Right cardiac atrium (tissue), 5 donors: ENCODE data around the gene KCTD8. TPM values are rescaled to one million over a fixed set of nuclear protein-coding genes. Genes with fewer than 3 reads are reported as not detected.
"Not testable (repeated sequence)": the region's sequence is repeated elsewhere in the genome, so short reads cannot be mapped to it uniquely, and the experiment has no call there.

Experiments used
- ATAC-seq, 2 donors: fragments of 200-7000 bp; cut with Tn5 transposase; one replicate each; pipeline versions ENCODE4 v1.8.0 to v1.9.1; 2020; ENCODE audit warnings: moderate library complexity in 2 of 2, mild to moderate bottlenecking in 1 of 2
- DNase-seq, 3 donors: peaks; one replicate each; pipeline ENCODE4 v3.0.0-alpha.2; 2020
- H3K27ac ChIP-seq: one replicate; pipeline ENCODE4 v1.5.1; 2013; ENCODE audit warnings: mild to moderate bottlenecking, low read length, control low read depth, moderate library complexity
- H3K27me3 ChIP-seq: one replicate; pipeline ENCODE4 v1.6.1; 2013; ENCODE audit not compliant: control insufficient read depth, insufficient read depth
- H3K4me1 ChIP-seq: one replicate; pipeline ENCODE4 v1.6.1; 2013; ENCODE audit warnings: low read length; ENCODE audit not compliant: control insufficient read depth, insufficient read depth
- H3K4me3 ChIP-seq: one replicate; pipeline ENCODE4 v1.5.1; 2013; ENCODE audit warnings: low read length, control low read depth
- H3K9me3 ChIP-seq: one replicate; pipeline ENCODE4 v1.6.1; 2013; ENCODE audit warnings: low read length; ENCODE audit not compliant: control insufficient read depth
- WGBS: extraction: QIAGEN DNeasy Blood & Tissue Kit; methylation state at CpG from one replicate; pipeline ENCODE4 v1.1.7; 2013; 5-methylcytosine and 5-hydroxymethylcytosine counted together
- intact Hi-C, 4 donors: fragments of 100-400 bp; cut with DNase I; formaldehyde crosslinking; loops; one replicate each; pipeline versions ENCODE4 v1.11.0 to v1.14.0; 2022 to 2023
- polyA plus RNA-seq: library from polyadenylated mRNA; stranded (reverse); fragments of 200-250 nt; gene quantifications from one replicate; pipeline ENCODE4 v1.2.3, GENCODE V29; 2013
- total RNA-seq, 4 donors: library from RNA; stranded (reverse); fragmentation: NEBNext Ultra II Directional; extraction: Animal tissue kit (Norgen Biotek cat#: 25700); gene quantifications; one replicate each; pipeline ENCODE4 v1.2.1, GENCODE V29; 2021
- donor health status: healthy with polysubstance abuse.
- donor health status: DM: no; HTN: yes; CAD: no.
- donor health status: DM: no; HTN: no; CAD: no.
- donor health status: DM: no; HTN: yes; CAD: no; lungs with severe emphysema.
- donor health status: DM: yes; HTN: yes; CAD: no.

Gene KCTD8
- total and polyA plus RNA-seq, 5 donors = 0.07 to 0.54 (median 0.23) TPM

DNA sequence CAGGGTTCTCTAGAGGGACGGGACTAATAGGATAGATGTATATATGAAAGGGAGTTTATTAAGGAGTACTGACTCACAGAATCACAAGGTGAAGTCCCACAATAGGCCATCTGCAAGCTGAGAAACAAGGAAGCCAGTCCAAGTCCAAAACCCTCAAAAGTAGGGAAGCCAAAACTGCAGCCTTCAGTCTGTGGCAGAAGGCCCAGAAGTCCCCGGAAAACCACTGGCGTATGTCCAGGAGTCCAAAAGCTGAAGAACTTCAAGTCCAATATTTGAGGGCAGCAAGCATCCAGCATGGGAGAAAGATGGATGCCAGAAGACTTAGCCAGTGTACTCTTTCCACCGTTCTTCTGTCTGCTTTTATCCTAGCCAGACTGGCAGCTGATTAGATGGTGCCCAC, 227.2 kb downstream of the KCTD8 start:
- DNase-seq (no peak), ATAC-seq (no peak)
- intact Hi-C loops = no loop called here
- Histone ChIP-seq H3K27ac (no peak overlapping the region), H3K9me3 (no peaks in the 10 kb centered on the region), H3K4me3 (no peak overlapping the region), H3K4me1 (no peaks in the 10 kb centered on the region), H3K27me3 (no peaks in the 10 kb centered on the region)
- 68% methylated on average over 4 of the region's 4 CpGs for WGBS

DNA sequence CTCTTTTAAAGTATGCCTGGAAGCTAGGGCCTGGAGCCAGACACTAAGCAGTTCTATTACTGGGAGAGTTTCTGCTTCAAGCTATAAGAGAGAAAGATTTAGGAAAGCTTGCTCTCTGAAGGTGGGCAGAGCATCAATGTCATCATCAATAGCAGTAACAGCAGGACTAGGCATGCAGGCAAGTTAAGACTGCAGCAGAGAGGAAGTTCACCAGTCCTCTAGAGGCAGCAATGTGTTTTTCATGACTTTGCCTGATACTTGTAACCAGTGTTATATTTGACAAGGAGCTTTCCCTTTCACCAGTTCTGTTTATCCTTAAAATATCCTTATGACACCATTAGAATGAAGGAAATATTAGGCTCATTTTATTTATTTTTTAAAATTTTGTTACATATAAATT, 237.9 kb downstream of the KCTD8 start:
- Histone ChIP-seq H3K9me3 (no peaks in the 10 kb centered on the region), H3K4me1 (no peaks in the 10 kb centered on the region), H3K27ac (no peak overlapping the region), H3K4me3 (no peak overlapping the region), H3K27me3 (no peaks in the 10 kb centered on the region)
- DNase-seq (no peak), ATAC-seq (no peak)
- intact Hi-C loops = no loop called here

DNA sequence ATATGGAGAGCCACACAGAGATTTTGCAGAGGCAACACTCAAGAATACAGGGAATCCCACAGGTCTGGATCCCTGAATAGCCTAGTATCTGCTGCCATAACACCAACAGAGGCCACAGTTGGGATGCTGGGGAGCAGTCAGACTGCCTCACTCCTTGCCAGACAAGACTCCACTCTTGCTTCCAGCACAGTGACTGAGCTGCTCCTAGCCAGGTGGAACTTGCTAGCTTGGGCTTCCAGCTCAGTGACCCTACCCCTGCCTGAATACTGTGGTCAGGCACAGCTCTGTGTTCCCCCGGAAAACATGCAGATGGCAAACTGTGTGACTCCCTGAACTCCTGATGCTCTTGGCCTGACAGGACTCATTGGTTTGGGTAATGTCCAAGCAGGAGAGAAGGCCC, 251.8 kb downstream of the KCTD8 start:
- DNase-seq = no peak
- 96% methylated on average over 1 of the region's 1 CpG for WGBS
- intact Hi-C loops = no loop called here
- H3K4me3 ChIP-seq = no peak overlapping the region
- no peaks in the 10 kb centered on the region for H3K27me3 ChIP-seq
- no peak for ATAC-seq
- H3K27ac ChIP-seq = no peak overlapping the region
- H3K9me3 ChIP-seq = no peaks in the 10 kb centered on the region
- H3K4me1 ChIP-seq = no peaks in the 10 kb centered on the region

DNA sequence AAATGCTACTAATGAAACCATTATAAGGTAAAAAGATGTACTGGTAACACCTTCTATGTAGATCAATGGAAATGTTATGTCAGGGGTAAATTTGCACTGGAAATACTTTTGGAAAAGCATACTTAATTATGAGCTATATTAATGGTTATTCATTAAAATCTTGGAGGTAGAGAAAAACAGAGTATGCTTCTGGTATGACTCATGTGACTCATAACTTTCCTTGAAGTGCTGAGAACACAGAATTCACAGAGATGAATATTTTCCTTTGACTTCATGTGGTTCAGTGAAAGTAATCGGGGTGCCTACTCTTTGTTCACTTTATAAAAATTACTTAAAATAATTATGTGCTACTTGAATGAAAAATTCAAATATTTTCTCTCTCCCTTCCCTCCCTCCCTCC, 254.2 kb downstream of the KCTD8 start:
- Histone ChIP-seq H3K4me1 (no peaks in the 10 kb centered on the region), H3K27ac (no peak overlapping the region), H3K27me3 (no peaks in the 10 kb centered on the region), H3K9me3 (no peaks in the 10 kb centered on the region), H3K4me3 (no peak overlapping the region)
- ATAC-seq (no peak), DNase-seq (no peak)
- intact Hi-C loops = no loop called here
- 77% methylated on average over 1 of the region's 1 CpG for WGBS

DNA sequence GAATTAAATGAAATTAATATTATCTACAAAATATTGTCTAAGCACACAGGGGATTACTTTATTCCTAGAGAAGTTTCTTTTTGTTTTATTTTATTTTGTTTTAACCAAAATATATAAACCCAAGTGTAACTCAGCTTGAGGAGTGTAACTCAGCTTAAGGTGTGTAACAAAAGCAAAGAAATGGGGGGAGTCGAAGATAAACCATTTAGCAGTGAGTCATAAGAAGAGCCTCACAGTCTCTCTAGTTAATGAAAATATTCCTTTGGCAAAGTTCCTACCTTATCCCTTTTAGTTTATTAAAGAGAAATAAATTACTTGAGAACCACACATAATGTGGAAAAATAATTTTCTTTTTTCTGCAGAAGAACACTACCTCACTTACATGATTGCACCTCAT, 261.8 kb downstream of the KCTD8 start:
- DNase-seq (no peak), ATAC-seq (no peak)
- Histone ChIP-seq H3K9me3 (no peaks in the 10 kb centered on the region), H3K27me3 (no peaks in the 10 kb centered on the region), H3K4me3 (no peak overlapping the region), H3K4me1 (no peaks in the 10 kb centered on the region), H3K27ac (no peak overlapping the region)
- intact Hi-C loops = no loop called here
- 75% methylated on average over 1 of the region's 1 CpG for WGBS

DNA sequence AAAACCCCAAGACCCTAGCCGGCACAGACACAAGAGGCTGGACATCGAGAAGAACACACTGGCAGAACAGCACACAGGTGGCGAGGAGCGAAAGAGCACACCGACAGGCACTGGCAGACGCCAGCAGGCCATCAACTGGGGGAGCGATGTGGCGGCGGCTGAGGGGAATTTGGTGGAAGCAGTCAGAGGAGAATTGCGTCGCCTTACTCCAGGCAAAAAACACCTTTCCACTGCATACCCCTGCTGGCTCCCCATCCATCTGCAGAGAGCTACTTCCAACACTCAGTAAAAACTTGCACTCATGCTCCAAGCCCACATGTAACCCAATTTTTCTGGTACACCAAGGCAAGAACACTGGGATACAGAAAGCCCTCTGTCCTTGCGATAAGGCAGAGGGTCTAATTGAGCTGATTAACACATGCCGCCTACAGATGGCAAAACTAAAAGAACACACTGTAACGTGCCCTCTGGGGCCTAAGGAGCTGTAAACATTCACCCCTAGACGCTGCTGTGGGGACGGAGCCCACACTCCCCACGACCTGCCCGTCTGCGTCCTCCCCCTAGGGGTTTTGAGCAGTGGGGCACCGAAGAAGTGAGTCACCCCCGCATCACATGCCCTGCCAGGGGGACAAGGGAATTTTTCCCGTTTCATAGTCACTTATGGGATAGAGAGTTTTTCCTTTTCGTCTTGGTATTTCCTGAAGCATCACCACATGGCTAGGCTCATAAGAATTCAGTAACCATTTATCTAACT, 262.3 kb downstream of the KCTD8 start:
- WGBS = 81% methylated on average over 23 of the region's 23 CpGs
- DNase-seq = peak in 2 of 3 donors; percentile 21 to 38
- intact Hi-C loops = no loop called here
- no peaks in the 10 kb centered on the region for H3K9me3 ChIP-seq
- H3K27me3 ChIP-seq = no peaks in the 10 kb centered on the region
- H3K4me1 ChIP-seq = no peaks in the 10 kb centered on the region
- no peak for ATAC-seq
- no peak overlapping the region for H3K4me3 ChIP-seq
- H3K27ac ChIP-seq = no peak overlapping the region

DNA sequence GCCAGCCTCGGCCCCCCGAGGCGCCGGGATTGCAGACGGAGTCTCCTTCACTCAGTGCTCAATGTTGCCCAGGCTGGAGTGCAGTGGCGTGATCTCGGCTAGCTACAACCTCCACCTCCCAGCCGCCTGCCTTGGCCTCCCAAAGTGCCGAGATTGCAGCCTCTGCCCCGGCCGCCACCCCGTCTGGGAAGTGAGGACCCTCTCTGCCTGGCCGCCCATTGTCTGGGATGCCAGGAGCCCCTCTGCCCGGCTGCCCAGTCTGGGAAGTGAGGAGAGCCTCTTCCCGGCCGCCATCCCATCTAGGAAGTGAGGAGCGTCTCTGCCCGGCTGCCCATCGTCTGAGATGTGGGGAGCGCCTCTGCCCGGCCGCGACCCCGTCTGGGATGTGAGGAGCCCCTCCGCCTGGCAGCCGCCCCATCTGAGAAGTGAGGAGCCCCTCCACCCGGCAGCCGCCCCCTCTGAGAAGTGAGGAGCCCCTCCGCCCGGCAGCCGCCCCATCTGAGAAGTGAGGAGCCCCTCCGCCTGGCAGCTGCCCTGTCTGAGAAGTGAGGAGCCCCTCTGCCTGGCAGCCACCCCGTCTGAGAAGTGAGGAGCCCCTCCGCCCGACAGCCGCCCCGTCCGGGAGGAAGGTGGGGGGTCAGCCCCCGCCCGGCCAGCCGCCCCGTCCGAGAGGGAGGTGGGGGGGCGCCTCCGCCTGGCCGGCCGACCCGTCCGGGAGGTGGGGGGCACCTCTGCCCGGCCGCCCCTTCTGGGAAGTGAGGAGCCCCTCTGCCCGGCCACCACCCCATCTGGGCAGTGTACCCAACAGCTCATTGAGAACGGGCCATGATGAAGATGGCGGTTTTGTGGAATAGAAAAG, 266.9 kb downstream of the KCTD8 start:
- 94% methylated on average over 54 of the region's 54 CpGs for WGBS
- H3K4me3 ChIP-seq, H3K4me1 ChIP-seq, ATAC-seq, H3K27ac ChIP-seq, intact Hi-C loops, H3K27me3 ChIP-seq, H3K9me3 ChIP-seq: not testable (repeated sequence)
- peak in 1 of 3 donors; percentile 53 for DNase-seq

DNA sequence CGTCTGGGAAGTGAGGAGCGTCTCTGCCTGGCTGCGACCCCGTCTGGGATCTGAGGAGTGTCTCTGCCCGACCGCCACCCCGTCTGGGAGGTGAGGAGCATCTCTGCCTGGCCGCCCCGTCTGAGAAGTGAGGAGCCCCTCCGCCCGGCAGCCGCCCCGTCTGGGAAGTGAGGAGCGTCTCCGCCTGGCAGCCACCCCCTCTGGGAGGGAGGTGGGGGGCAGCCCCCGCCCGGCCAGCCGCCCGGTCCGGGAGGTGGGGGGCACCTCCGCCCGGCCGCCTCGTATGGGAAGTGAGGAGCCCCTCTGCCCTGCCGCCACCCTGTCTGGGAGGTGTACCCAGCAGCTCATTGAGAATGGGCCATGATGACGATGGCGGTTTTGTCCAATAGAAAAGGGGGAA, 280.8 kb downstream of the KCTD8 start:
- intact Hi-C loops = not testable (repeated sequence)
- 94% methylated on average over 27 of the region's 27 CpGs for WGBS
- DNase-seq = peak in 1 of 3 donors; percentile 36

DNA sequence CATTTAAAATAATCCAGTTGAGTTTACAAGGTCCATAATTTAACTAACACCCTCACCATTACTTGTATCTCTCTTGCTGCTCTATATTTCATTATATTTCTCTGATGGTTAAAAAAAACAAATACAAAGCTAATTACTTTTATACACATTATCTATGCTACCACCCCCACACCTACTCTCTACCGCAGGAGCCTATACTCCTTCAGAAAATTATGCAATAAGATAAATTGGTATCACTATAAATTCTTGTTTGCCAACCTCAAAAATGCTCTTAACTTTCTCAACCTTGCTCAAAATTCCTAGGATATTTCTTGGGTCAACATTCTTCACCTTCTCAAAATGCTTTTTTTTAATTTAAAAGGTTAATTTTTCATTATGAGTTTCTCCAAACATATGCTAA, 282.7 kb downstream of the KCTD8 start:
- H3K27ac ChIP-seq = no peak overlapping the region
- no peak for ATAC-seq
- 78% methylated on average over 1 of the region's 1 CpG for WGBS
- no peak for DNase-seq
- no peak overlapping the region for H3K4me3 ChIP-seq
- intact Hi-C loops = no loop called here
- H3K27me3 ChIP-seq = no peaks in the 10 kb centered on the region
- H3K4me1 ChIP-seq = no peaks in the 10 kb centered on the region
- no peaks in the 10 kb centered on the region for H3K9me3 ChIP-seq

More for the DNA sequence above, 280.8 kb downstream of the KCTD8 start:
- not testable (repeated sequence) for H3K27me3 ChIP-seq, H3K4me1 ChIP-seq, H3K9me3 ChIP-seq, H3K27ac ChIP-seq, ATAC-seq, H3K4me3 ChIP-seq

DNA sequence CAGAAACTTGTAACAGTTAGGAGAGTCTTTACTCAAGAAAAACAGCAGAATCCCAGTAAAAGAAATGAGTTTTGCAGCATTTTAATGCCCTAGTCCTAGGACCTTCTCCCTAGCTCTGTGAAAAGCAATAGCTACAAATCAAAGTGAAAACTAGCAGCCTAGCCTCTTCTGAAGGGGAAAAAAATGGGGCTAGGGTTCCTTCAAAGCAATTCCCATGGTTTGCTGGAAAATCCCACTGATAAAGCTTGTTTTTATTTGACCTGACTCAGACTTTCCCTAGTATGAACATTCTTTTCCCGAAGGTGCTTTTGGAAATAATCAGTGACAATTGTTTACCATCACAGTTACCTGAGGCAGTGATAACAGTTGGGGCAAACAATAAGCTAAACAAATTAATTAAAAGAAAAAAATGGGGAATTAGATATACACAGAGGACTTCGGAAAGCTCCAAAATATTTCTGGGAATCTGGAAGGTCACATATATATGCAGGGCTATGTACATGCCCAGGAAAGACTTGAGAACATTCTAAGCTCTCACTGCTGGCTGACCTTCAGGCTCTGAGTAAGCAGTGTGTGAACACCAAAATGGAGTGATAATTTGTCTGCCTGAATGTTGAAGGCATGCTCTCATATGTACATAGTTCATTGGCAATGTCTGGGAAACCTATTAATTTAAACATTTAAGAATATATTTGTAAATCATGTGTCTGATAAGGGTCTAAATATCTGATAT, 285.9 kb downstream of the KCTD8 start:
- no peaks in the 10 kb centered on the region for H3K9me3 ChIP-seq
- no peaks in the 10 kb centered on the region for H3K27me3 ChIP-seq
- ATAC-seq (no peak), DNase-seq (no peak)
- H3K4me3 ChIP-seq = no peak overlapping the region
- H3K27ac ChIP-seq = no peak overlapping the region
- 57% methylated on average over 2 of the region's 2 CpGs for WGBS
- intact Hi-C loops = no loop called here
- no peaks in the 10 kb centered on the region for H3K4me1 ChIP-seq

DNA sequence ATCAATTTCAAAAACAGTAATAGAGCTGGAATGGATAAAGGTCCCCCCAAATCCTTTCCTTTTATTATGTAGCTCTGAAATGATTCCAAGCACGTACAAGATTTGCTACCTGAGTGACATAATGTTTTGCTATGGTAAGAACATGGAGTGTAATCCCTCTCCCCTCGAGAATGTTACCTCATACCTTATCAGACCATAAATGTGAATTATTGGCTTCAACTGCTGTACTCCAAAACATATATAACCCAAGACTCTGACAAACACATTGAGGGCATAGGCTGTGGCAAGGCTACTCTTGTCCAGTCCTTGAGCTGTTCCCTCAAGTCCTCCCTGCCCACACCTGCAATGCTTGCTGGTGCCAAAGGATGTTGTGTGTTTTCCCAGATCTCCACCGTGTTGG, 286.9 kb downstream of the KCTD8 start:
- DNase-seq (no peak), ATAC-seq (no peak)
- intact Hi-C loops = no loop called here
- Histone ChIP-seq H3K4me3 (no peak overlapping the region), H3K27me3 (no peaks in the 10 kb centered on the region), H3K4me1 (no peaks in the 10 kb centered on the region), H3K27ac (no peak overlapping the region), H3K9me3 (no peaks in the 10 kb centered on the region)
- WGBS = 61% methylated on average over 3 of the region's 3 CpGs
